ELR (cell line): ENCODE results near the gene LRRC66.

Experiments used
- DNase-seq: peaks from one replicate; pipeline ENCODE4 v3.0.0-alpha.2; 2015; ENCODE audit warnings: low read depth

Gene LRRC66

GRCh38 chr4:52014903-52015302 lies 5.3 kb downstream of the LRRC66 start:
- no peak for DNase-seq

- DNase-seq = no peak
Observed at GRCh38 chr4:52012651-52013050, 7.5 kb downstream of the LRRC66 start.

- DNase-seq = no peak
Observed at GRCh38 chr4:52010986-52011385, 9.2 kb downstream of the LRRC66 start.

- DNase-seq = no peak
Observed at GRCh38 chr4:52006887-52007286, 13.3 kb downstream of the LRRC66 start.

GRCh38 chr4:52005604-52006273 lies 14.4 kb downstream of the LRRC66 start:
- DNase-seq = no peak

GRCh38 chr4:52004414-52004813 lies 15.7 kb downstream of the LRRC66 start:
- DNase-seq = no peak

GRCh38 chr4:52001616-52002015 lies 18.5 kb downstream of the LRRC66 start:
- DNase-seq = peak; percentile 8

- DNase-seq = no peak
Observed at GRCh38 chr4:51999250-51999649, 20.9 kb downstream of the LRRC66 start.

GRCh38 chr4:51998837-51999236 lies 21.3 kb downstream of the LRRC66 start:
- DNase-seq = no peak

GRCh38 chr4:51997647-51998046 lies 22.5 kb downstream of the LRRC66 start:
- no peak for DNase-seq

GRCh38 chr4:51995647-51996220 lies 24.4 kb downstream of the LRRC66 start:
- no peak for DNase-seq

GRCh38 chr4:51965862-51966261 lies 54.3 kb downstream of the LRRC66 start:
- DNase-seq = no peak

- no peak for DNase-seq
Observed at GRCh38 chr4:51963841-51964517, 56.2 kb downstream of the LRRC66 start.

- DNase-seq = no peak
Observed at GRCh38 chr4:51960486-51960885, 59.7 kb downstream of the LRRC66 start.

- DNase-seq = no peak
Observed at GRCh38 chr4:51958199-51958968, 61.8 kb downstream of the LRRC66 start.
